GM12878 (cell line): ENCODE data around the gene ALG8. TPM values are rescaled to one million over a fixed set of nuclear protein-coding genes. Genes with fewer than 3 reads are reported as not detected.

ENCODE experiments used
- BCL11A ChIP-seq: IDR thresholded peaks from 2 replicates; pipeline ENCODE4 v1.6.1; 2011; ENCODE audit warnings: low read depth, low read length
- CBFB ChIP-seq: IDR thresholded peaks from 2 replicates; pipeline ENCODE4 v1.6.1; 2016; ENCODE audit warnings: antibody characterized with exemption, low read depth
- CTCF ChIP-seq, 3 experiments: IDR thresholded peaks in 2 of 3; conservative IDR thresholded peaks in 1 of 3; 2 replicates each; pipeline ENCODE4 v1.5.1; 2011; ENCODE audit warnings: low read depth in 3 of 3, low read length in 3 of 3, mild to moderate bottlenecking in 3 of 3, control low read depth in 2 of 3, moderate library complexity in 2 of 3, inconsistent platforms in 1 of 3, mixed read lengths in 1 of 3; ENCODE audit not compliant: control insufficient read depth in 2 of 3, insufficient read depth in 1 of 3; ENCODE audit errors: extremely low read depth in 1 of 3
- DPF2 ChIP-seq: fragments of 450-650 bp; IDR thresholded peaks from 2 replicates; pipeline ENCODE4 v1.6.1; 2017; ENCODE audit warnings: mild to moderate bottlenecking
- E2F4 ChIP-seq: IDR thresholded peaks from 2 replicates; pipeline ENCODE4 v1.6.1; 2012; ENCODE audit warnings: low read depth, low read length, improper control_type of control experiment
- ESRRA ChIP-seq: IDR thresholded peaks from 2 replicates; pipeline ENCODE4 v1.6.1; 2012; ENCODE audit warnings: mild to moderate bottlenecking, low read length, improper control_type of control experiment
- POLR2A ChIP-seq: IDR thresholded peaks from 2 replicates; pipeline ENCODE4 v1.6.1; 2011; ENCODE audit warnings: low read depth, mild to moderate bottlenecking, low read length
- RELB ChIP-seq: fragments of 450-650 bp; IDR thresholded peaks from 2 replicates; pipeline ENCODE4 v1.6.1; 2017; ENCODE audit warnings: low read depth, mild to moderate bottlenecking, moderate library complexity
- SIX5 ChIP-seq: IDR thresholded peaks from 2 replicates; pipeline ENCODE4 v1.6.1; 2011; ENCODE audit warnings: mild to moderate bottlenecking, low read depth, low read length, moderate library complexity; ENCODE audit not compliant: severe bottlenecking
- SKIL ChIP-seq: fragments of 450-650 bp; IDR thresholded peaks from 2 replicates; pipeline ENCODE4 v1.6.1; 2017; ENCODE audit warnings: mild to moderate bottlenecking, low read depth, inconsistent platforms; ENCODE audit not compliant: poor library complexity, severe bottlenecking
- SPI1 ChIP-seq: IDR thresholded peaks from 2 replicates; pipeline ENCODE4 v1.6.1; 2011; ENCODE audit warnings: low read depth, mild to moderate bottlenecking, low read length, moderate library complexity, borderline replicate concordance; ENCODE audit not compliant: insufficient read depth
- SUPT20H ChIP-seq: IDR thresholded peaks from 2 replicates; pipeline ENCODE4 v1.6.1; 2011; ENCODE audit warnings: low read depth, mild to moderate bottlenecking, low read length, moderate library complexity, borderline replicate concordance; ENCODE audit not compliant: control insufficient read depth
- ZBTB11 ChIP-seq: fragments of 450-650 bp; formaldehyde crosslinking; IDR thresholded peaks from 2 replicates; pipeline ENCODE4 v1.5.0; 2022; ENCODE audit warnings: mild to moderate bottlenecking, missing genetic modification characterization
- ZBTB33 ChIP-seq: fragments of 450-650 bp; IDR thresholded peaks from 2 replicates; pipeline ENCODE4 v1.6.1; 2017; ENCODE audit warnings: mild to moderate bottlenecking
- ZNF622 ChIP-seq: fragments of 450-650 bp; IDR thresholded peaks from 2 replicates; pipeline ENCODE4 v1.6.1; 2017; ENCODE audit warnings: mild to moderate bottlenecking, inconsistent platforms
- ZZZ3 ChIP-seq: IDR thresholded peaks from 2 replicates; pipeline ENCODE4 v1.6.1; 2011; ENCODE audit warnings: low read depth; ENCODE audit not compliant: control insufficient read depth, insufficient read length
- polyA plus RNA-seq, 11 experiments: library from polyadenylated mRNA; depleted of rRNA in 4 of 11; unstranded in 6 of 11; stranded (reverse) in 5 of 11; fragments of >200 nt; fragmentation: Nextera tagmentation in 4 of 11; fragmentation: Illumina TruSeq in 1 of 11; extraction: Ambion mirVana in 4 of 11; extraction: Trizol in 1 of 11; gene quantifications; 1 replicate in 1 of 11; 2 replicates in 10 of 11; pipeline versions ENCODE4 v1.2.1 to v1.2.3, GENCODE V29; 2011 to 2016; ENCODE audit warnings: inconsistent platforms in 2 of 11, missing spikeins in 2 of 11, low read depth in 1 of 11
- total RNA-seq, 4 experiments: library from RNA; depleted of rRNA in 3 of 4; stranded (reverse); fragments of >200 nt in 3 of 4; fragmentation: Illumina TruSeq in 1 of 4; extraction: Trizol in 1 of 4; gene quantifications; 2 replicates each; pipeline versions ENCODE4 v1.2.1 to v1.2.3, GENCODE V29; 2013 to 2021

Gene ALG8
- total and polyA plus RNA-seq, 10 of the 15 experiments (the other 5 are each of a cell fraction or from before 2014, with no cell fraction given), result 45.7 to 105 (median 68.4) TPM

GRCh38 chr11:78188286-78189173, 49.1 kb upstream of the ALG8 start, which contains the start of the genes KCTD21 and USP35 (continued):
- no peak for TF ChIP-seq SKIL
- no peak for TF ChIP-seq ESRRA
- no peak for TF ChIP-seq E2F4
- no peak for TF ChIP-seq SPI1
- no peak for TF ChIP-seq ZZZ3
- TF ChIP-seq POLR2A, result peak; percentile 80
- TF ChIP-seq DPF2, result no peak
- TF ChIP-seq SUPT20H, result no peak
- no peak for TF ChIP-seq CTCF (IDR thresholded peaks at IDR 0.05 in 2 of 3, conservative IDR thresholded peaks at IDR 0.05 in 1 of 3; ENCODE audit: control insufficient read depth in 2 of 3, extremely low read depth in 1 of 3, insufficient read depth in 1 of 3, low read depth in 3 of 3, low read length in 3 of 3)
- TF ChIP-seq BCL11A, result no peak
- TF ChIP-seq CBFB, result no peak
- TF ChIP-seq RELB, result peak; percentile 94
- peak; percentile 27; the same call in 1 of the 2 replicates for TF ChIP-seq ZBTB33
- TF ChIP-seq ZBTB11 (CRISPR knock-in tag), result no peak
- TF ChIP-seq ZNF622, result no peak
- peak; percentile 93 for TF ChIP-seq SIX5
